GM19324 (cell line): ENCODE measurements around the gene EYA4.

ENCODE experiments used
- ATAC-seq: cut with Tn5 transposase; IDR thresholded peaks from one replicate; pipeline ENCODE4 v1.9.1; 2021; ENCODE audit warnings: mild to moderate bottlenecking, moderate library complexity; ENCODE audit not compliant: unreplicated experiment, low FRiP score

The EYA4 gene

DNA sequence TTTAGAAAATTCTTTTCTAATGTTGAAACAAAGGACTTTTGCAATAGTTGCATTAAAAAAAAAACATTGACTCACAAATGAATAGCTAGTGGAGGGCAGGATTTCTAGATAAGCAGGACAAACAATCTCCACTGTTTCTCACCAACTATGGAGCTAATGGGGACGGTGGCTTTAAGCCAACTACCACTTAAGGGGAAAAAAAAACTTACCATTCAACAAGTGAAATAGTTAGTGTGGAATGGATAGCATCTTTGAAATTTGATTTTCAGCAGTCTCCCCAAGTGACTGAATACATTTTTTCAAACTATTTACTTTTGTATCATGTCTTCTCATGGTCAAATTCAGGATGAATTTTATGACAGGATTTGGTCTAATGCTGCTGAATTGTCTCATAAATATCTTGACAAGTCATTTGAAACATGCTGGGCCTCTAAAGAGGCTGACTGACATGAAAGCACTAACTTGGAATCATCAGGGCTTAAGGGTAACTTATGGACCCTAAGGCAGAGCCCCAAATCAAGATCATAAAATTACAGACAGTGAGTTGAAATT is 100.5 kb downstream of the EYA4 start:
- no peak for ATAC-seq

GRCh38 chr6:133343220-133343619 is 102.1 kb downstream of the EYA4 start:
- ATAC-seq, result no peak

GRCh38 chr6:133348846-133349245 is 107.7 kb downstream of the EYA4 start:
- no peak for ATAC-seq

DNA sequence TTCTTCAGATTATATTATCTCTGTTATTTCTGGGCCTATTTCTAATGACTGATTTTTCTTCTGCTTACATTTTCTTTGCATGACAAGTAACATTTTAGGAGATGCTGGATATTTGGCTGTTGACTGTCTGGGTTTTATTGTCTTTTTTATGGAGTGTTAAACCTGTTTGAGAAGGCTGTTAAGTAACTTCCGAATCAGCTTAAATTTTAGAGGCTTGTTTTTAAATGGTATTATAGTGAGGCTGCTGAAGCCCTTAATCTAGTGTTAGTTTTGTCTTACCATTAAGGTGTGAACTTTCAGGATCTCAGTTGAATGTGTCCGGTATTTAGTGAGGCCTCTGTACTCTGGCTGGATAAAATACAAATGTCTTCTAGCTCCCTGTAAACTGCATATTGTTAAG is 109.8 kb downstream of the EYA4 start:
- ATAC-seq, result no peak

DNA sequence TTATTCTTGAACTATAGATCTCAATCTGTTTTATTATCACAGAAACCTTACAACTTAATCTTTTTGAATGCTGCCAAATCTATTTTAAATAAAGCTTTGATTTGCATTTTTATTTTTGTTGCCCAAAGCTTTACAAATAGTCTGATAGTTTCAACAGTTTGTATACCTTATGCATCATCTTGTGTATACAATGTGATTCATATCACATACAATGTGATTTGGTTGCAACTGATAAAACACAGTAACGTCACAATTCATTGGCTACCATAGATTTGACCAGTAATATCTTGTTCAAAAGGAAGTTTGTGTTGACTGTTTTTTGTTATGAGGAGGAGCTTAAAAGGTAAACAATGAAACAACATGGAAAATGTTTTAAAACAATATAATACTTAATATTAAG is 110.9 kb downstream of the EYA4 start:
- ATAC-seq, result no peak

DNA sequence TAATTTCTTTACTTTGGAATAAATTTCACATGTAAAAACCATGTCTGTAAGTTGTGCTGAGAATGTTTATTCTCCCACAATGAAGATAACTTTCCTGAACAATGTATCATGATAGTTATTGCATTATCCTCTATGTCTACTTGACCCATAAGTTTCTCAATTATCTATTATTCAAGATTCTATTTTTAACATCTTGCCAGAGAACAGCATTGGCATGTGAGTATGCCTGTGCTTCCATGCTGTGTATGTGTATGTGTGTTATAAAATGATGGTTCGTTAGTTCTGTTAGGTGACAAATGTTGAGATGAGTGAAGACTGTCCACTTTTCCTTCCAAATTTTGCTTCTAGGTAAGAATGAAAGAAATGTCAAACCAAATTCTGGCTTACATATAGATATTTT is 111.9 kb downstream of the EYA4 start:
- ATAC-seq, result no peak

DNA sequence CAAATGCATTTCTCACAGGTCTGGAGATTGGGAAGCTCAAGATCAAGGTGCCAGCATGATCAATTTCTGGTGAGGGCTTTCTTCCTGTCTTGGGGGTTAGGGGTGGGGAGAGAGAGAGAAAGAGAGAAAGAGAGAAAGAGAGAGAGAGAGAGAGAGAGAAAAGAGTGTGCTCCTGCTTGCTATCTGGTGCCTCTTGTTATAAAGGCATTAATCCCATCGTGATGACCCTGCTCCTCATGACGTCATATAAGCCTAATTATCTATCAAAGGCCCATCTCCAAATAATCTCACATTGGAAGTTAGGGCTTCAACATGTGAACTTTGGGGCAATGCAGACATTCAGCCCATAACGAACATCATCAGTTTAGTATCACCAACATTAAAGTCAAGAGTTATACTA is 114.8 kb downstream of the EYA4 start:
- ATAC-seq, result no peak

- no peak for ATAC-seq
Observed at GRCh38 chr6:133358574-133359150, 117.5 kb downstream of the EYA4 start.

- ATAC-seq, result no peak
Observed at GRCh38 chr6:133359256-133359655, 118.1 kb downstream of the EYA4 start.

DNA sequence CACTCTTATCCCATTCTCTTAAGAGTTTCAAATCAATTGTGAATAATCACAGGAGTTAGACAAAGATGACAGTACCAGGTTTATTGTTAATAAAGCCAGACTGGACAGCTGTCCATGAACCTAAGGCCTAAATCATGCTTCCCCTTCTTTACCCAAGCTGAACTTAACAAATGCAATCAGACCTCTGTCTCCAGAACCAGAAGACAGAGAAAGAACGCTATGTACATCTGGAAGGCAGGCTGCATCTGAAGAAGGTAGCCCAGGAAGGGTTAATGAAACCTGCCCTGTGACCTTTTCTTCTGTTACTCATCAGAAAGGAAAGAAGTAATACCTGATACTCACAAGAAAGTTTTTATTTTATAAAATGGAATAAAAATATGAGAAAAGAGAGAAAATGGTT is 118.6 kb downstream of the EYA4 start:
- ATAC-seq, result no peak

- ATAC-seq, result no peak
Observed at GRCh38 chr6:133360194-133360593, 119.0 kb downstream of the EYA4 start.

DNA sequence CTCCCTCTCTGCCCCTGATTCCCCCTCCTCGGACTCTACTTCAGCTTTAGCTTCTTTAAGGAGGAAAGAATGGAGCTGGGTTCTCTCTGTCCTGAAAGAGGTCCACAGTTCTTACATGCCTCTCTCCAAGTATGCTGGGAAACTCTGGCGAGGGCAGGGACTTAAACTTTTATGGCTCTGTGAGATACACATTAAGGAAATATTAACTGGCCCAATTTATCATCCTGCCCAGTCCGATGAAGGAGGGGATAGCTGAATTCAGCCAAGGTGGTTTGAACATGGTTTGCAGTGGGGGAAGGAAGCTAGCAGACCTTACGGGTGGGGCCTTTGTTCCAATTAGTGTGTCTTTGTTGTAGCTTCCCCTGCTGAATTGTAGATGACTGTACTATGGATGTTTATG is 121.7 kb downstream of the EYA4 start:
- ATAC-seq, result no peak

- no peak for ATAC-seq
Observed at GRCh38 chr6:133368664-133369063, 127.5 kb downstream of the EYA4 start.

DNA sequence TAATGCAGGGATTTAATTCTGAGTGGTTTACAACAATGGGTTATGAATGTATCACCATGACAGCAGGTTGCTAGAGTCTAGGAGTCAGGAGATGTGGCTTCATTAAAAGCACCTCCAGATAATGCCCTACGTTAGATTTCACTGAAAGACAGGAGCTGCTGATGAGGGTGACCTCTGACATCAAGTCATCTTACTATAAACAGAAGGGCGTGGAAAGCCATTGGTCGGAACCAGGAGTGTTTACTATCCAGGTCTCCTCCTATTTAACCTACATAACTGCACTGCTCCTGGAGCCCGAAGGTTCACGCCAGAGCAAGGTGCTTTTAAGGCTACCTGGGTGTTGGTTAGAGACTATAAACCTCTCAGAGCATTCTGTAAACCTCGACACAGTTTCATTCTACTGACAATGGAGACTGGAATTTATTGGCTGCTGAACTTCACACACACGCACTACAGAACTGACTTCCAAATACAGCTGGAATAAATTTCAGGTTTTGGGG is 128.7 kb downstream of the EYA4 start:
- no peak for ATAC-seq

GRCh38 chr6:133376743-133377142 is 135.6 kb downstream of the EYA4 start:
- ATAC-seq, result no peak

DNA sequence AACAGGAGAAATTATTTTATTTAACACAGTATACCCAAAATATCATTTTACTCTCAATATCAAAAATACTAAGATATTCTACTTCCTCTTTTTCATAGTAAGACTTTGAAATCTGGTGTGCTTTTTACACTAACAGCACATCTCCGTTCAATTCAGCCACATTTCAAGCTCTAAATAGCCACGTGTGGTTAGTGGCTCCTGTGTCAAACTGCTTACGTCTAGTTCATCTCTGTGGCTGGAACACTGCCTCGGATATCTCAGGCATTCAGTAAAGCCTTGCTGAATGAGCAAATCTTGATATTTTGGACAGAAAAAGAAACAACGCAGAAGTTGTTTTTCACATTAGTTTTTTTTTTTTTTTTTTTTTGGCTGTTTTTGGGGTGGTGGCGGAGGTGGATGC is 136.1 kb downstream of the EYA4 start:
- ATAC-seq, result no peak

DNA sequence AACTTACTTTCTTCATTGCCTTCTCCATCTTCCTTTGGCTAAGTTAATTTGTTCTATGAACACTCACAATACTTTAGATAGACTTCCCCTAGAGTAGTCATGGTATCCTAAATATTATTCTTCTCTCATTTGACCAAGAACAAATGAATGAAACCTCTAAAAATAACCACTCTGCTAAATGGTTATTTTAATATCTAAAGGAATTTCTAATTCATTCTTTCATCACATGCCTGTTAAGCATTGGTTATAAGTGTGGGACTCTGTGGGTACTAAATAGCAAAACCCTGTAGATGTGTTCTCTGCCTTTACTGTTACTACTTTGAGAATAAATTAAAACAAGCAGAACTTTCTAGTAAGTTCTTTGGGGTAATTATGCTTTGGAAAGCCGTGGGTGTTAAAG is 138.9 kb downstream of the EYA4 start:
- ATAC-seq, result no peak

DNA sequence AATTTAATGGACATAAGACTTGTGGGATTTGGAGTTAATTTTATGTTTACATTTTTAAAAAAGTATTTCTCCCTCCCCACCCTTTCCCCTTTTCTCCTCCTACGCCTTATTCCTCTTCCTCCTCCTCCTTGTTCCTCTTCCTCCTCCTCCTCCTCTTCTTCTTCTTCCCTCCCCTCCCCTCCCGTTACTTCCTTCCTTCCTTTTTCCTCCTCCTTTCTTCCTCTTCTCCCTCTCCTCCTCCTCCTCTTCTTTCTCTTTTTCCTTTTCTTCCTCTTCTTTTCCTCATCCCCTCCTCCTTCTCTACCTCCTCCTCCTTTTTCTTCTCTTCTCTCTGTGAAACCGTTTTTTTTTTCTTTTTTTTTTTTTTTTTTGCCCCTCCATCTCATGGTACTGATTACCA is 139.6 kb downstream of the EYA4 start:
- ATAC-seq, result no peak

DNA sequence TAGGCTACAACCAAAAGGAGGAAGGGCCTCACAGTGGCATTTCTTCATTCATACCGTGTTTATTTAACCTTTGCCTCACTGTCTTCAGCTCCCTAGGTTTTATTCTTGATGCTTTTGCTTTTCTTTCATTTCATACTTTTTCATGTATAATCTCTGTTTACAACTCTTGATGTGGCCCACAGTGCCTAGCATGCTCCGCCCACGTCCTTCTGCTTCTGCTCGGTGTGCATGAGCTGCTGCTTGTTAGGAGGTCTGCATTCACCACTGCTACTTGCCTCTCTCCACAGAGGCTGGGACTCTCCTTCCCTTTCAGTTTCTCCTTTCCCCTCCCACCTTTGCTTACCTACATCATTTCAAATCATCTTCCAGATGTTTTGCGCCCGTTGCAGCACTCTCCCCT is 147.6 kb downstream of the EYA4 start:
- ATAC-seq, result no peak

DNA sequence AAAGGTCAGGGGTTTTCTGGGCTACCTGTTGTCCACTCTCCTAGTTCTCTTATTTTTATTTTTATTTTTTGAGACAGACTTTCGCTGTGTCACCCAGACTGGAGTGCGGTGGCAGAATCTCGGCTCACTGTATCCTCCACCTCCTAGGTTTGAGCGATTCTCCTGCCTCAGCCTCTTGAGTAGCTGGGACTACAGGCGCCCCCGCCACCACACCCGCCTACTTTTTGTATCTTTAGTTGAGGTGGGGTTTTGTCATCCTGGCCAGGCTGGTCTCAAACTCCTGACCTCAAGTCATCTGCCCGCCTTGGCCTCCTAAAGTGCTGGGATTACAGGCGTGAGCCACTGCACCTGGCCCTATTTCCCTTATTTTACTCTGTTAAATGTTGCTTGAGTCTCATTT is 149.0 kb downstream of the EYA4 start:
- no peak for ATAC-seq

DNA sequence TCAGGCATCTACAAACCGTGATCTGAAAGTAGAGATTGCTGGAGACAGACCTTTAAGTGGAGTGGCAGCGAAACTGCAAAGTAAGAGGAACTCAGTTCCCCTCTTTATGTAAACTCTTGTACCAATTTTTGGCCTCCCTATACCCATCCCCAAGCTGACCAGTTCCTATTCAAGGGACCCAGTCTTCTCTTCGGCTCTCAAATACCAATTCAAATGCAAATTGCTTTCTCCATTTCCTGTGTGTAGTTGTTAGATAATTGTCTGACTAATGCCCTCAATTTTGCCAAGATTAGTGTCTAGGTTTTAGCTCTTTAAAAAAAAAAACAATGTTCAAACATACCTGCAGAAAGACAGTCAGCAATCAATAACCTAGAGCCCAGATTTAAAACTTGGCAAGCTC is 150.9 kb downstream of the EYA4 start:
- ATAC-seq, result no peak

DNA sequence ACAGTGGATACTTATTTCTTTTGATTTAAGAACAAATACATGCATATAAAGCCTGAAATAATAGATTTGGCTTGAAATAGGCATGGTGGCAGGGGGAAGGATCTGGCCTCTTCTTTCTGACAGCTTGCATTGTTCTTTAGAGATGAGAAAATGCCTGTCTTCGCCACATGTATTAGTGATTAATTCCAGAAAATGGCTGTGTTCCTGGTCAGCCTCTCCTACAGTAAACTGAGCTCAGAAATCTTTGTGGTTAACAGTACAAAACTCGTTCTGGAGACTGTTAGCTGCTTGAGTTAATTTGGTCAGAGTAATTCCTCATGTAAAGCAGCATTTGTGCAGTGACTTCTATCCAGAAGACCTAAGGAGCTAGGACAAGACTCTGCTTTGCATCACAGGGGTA is 151.5 kb downstream of the EYA4 start:
- ATAC-seq, result no peak

- ATAC-seq, result no peak
Observed at GRCh38 chr6:133393891-133394290, 152.7 kb downstream of the EYA4 start.
